ENCODE results near the gene MOK. TPM values are rescaled to one million over a fixed set of nuclear protein-coding genes. Genes with fewer than 3 reads are reported as not detected.

The MOK gene
- total RNA-seq, 1 experiment from 2014 or later = 2.0 TPM

DNA sequence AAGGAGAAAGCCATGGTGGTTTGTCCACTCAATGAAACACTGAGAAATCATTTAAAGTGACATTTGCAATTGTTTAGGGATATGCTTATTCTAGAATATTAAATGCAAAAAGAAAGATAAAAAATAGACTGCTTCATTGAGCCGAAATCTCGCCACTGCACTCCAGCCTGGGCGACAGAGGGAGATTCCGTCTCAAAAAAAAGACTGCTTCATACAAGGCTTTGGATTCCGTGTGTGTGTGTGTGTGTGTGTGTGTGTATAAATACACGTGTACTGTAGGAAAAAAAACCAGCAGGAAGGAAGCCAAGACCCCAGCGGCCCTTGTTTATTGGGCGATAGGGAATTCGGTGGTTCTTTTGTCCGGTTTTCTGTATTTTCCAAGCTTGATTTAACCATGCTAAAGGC, 11.4 kb upstream of the MOK start:
- POLR2A ChIA-PET = interaction anchor here (0.6 to 0.7 kb wide), 6 partner anchors 95 to 312 kb away, joined by 3 to 13 read pairs (median 4); partner anchors contain the start of gene WDR20
- Mint-ChIP-seq H3K4me3 (peak overlapping the region; percentile 93), H3K9me3 (no peaks in the 10 kb centered on the region), H3K27ac (peak overlapping the region; percentile 98), H3K4me1 (peaks cover 49% of the 10 kb centered on the region), H3K36me3 (no peaks in the 10 kb centered on the region), H3K27me3 (ENCODE audit: low read depth) (peaks cover 25% of the 10 kb centered on the region)
- no peak for DNase-seq (ENCODE audit: low spot score)
- TF ChIP-seq GTF2I (CRISPR knock-in tag; conservative IDR thresholded peaks at IDR 0.05) = no peak
- TF ChIP-seq, protein P1, sequence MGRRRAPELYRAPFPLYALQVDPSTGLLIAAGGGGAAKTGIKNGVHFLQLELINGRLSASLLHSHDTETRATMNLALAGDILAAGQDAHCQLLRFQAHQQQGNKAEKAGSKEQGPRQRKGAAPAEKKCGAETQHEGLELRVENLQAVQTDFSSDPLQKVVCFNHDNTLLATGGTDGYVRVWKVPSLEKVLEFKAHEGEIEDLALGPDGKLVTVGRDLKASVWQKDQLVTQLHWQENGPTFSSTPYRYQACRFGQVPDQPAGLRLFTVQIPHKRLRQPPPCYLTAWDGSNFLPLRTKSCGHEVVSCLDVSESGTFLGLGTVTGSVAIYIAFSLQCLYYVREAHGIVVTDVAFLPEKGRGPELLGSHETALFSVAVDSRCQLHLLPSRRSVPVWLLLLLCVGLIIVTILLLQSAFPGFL (CRISPR knock-in tag; IDR thresholded peaks at IDR 0.05; ENCODE audit: borderline replicate concordance) = no peak
- no peak for TF ChIP-seq NFYB (CRISPR knock-in tag; conservative IDR thresholded peaks at IDR 0.05; ENCODE audit: low read depth)
- TF ChIP-seq, protein P2, sequence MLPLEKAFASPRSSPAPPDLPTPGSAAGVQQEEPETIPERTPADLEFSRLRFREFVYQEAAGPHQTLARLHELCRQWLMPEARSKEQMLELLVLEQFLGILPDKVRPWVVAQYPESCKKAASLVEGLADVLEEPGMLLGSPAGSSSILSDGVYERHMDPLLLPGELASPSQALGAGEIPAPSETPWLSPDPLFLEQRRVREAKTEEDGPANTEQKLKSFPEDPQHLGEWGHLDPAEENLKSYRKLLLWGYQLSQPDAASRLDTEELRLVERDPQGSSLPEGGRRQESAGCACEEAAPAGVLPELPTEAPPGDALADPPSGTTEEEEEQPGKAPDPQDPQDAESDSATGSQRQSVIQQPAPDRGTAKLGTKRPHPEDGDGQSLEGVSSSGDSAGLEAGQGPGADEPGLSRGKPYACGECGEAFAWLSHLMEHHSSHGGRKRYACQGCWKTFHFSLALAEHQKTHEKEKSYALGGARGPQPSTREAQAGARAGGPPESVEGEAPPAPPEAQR (CRISPR knock-in tag; IDR thresholded peaks at IDR 0.05) = no peak
- TF ChIP-seq, protein P3, sequence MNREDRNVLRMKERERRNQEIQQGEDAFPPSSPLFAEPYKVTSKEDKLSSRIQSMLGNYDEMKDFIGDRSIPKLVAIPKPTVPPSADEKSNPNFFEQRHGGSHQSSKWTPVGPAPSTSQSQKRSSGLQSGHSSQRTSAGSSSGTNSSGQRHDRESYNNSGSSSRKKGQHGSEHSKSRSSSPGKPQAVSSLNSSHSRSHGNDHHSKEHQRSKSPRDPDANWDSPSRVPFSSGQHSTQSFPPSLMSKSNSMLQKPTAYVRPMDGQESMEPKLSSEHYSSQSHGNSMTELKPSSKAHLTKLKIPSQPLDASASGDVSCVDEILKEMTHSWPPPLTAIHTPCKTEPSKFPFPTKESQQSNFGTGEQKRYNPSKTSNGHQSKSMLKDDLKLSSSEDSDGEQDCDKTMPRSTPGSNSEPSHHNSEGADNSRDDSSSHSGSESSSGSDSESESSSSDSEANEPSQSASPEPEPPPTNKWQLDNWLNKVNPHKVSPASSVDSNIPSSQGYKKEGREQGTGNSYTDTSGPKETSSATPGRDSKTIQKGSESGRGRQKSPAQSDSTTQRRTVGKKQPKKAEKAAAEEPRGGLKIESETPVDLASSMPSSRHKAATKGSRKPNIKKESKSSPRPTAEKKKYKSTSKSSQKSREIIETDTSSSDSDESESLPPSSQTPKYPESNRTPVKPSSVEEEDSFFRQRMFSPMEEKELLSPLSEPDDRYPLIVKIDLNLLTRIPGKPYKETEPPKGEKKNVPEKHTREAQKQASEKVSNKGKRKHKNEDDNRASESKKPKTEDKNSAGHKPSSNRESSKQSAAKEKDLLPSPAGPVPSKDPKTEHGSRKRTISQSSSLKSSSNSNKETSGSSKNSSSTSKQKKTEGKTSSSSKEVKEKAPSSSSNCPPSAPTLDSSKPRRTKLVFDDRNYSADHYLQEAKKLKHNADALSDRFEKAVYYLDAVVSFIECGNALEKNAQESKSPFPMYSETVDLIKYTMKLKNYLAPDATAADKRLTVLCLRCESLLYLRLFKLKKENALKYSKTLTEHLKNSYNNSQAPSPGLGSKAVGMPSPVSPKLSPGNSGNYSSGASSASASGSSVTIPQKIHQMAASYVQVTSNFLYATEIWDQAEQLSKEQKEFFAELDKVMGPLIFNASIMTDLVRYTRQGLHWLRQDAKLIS (CRISPR knock-in tag; IDR thresholded peaks at IDR 0.05; ENCODE audit: borderline replicate concordance) = no peak
- TF ChIP-seq, protein P4, sequence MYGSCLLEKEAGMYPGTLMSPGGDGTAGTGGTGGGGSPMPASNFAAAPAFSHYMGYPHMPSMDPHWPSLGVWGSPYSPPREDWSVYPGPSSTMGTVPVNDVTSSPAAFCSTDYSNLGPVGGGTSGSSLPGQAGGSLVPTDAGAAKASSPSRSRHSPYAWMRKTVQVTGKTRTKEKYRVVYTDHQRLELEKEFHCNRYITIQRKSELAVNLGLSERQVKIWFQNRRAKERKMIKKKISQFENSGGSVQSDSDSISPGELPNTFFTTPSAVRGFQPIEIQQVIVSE (CRISPR knock-in tag; IDR thresholded peaks at IDR 0.05; ENCODE audit: borderline replicate concordance) = no peak
- TF ChIP-seq OVOL2 (CRISPR knock-in tag; IDR thresholded peaks at IDR 0.05; ENCODE audit: borderline replicate concordance) = no peak
- no peak for TF ChIP-seq ZNF423 (CRISPR knock-in tag; IDR thresholded peaks at IDR 0.05)
- no peak for TF ChIP-seq NR1H2 (CRISPR knock-in tag; IDR thresholded peaks at IDR 0.05)
- CTCF ChIA-PET = interaction anchor here (0.7 to 3.6 kb wide), 8 partner anchors 11 to 1300 kb away, joined by 3 to 33 read pairs (median 4); partner anchors contain the start of gene MOK
- ATAC-seq = no peak

GRCh38 chr14:102315121-102315520, 10.2 kb upstream of the MOK start:
- H3K36me3 Mint-ChIP-seq = no peaks in the 10 kb centered on the region
- no peaks in the 10 kb centered on the region for H3K9me3 Mint-ChIP-seq
- TF ChIP-seq RORB (CRISPR knock-in tag; IDR thresholded peaks at IDR 0.05) = no peak
- TF ChIP-seq, protein P5, sequence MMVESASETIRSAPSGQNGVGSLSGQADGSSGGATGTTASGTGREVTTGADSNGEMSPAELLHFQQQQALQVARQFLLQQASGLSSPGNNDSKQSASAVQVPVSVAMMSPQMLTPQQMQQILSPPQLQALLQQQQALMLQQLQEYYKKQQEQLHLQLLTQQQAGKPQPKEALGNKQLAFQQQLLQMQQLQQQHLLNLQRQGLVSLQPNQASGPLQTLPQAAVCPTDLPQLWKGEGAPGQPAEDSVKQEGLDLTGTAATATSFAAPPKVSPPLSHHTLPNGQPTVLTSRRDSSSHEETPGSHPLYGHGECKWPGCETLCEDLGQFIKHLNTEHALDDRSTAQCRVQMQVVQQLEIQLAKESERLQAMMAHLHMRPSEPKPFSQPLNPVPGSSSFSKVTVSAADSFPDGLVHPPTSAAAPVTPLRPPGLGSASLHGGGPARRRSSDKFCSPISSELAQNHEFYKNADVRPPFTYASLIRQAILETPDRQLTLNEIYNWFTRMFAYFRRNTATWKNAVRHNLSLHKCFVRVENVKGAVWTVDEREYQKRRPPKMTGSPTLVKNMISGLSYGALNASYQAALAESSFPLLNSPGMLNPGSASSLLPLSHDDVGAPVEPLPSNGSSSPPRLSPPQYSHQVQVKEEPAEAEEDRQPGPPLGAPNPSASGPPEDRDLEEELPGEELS (CRISPR knock-in tag; IDR thresholded peaks at IDR 0.05) = 0 out of 2 replicates have a peak, but pooled peaks have one; percentile 50
- POLR2A ChIA-PET = interaction anchor here (0.6 kb wide), 1 partner anchor 67 kb away, joined by 4 read pairs; no protein-coding TSS in a partner anchor
- CTCF ChIA-PET = interaction anchor here (0.5 to 3.6 kb wide), 19 partner anchors 10 to 382 kb away, joined by 3 to 33 read pairs (median 8); partner anchors contain the start of genes CINP, MOK and TECPR2
- ATAC-seq = no peak
- peak overlapping the region; percentile 86 for H3K4me3 Mint-ChIP-seq
- peaks cover 45% of the 10 kb centered on the region for H3K4me1 Mint-ChIP-seq
- peak overlapping the region; percentile 80 for H3K27ac Mint-ChIP-seq
- no peak for DNase-seq (ENCODE audit: low spot score)
- H3K27me3 Mint-ChIP-seq (ENCODE audit: low read depth) = peaks cover 25% of the 10 kb centered on the region

Data from WTC11 (cell line).